Testis (tissue), 2 donors: Measurements from ENCODE around the gene GRIN1.

Experiments
- CTCF ChIP-seq, 3 experiments: fragments of 450-650 bp in 2 of 3; fragments of 200-600 bp in 1 of 3; sonication (generic) in 1 of 3; IDR thresholded peaks; one replicate each; pipeline ENCODE4 v1.5.1; 2016 to 2019; ENCODE audit warnings: antibody characterized with exemption in 3 of 3, mild to moderate bottlenecking in 2 of 3, moderate library complexity in 1 of 3
- POLR2A ChIP-seq: fragments of 450-650 bp; IDR thresholded peaks from one replicate; pipeline ENCODE4 v1.6.1; 2017; ENCODE audit warnings: antibody characterized with exemption, mild to moderate bottlenecking, moderate library complexity

DNA sequence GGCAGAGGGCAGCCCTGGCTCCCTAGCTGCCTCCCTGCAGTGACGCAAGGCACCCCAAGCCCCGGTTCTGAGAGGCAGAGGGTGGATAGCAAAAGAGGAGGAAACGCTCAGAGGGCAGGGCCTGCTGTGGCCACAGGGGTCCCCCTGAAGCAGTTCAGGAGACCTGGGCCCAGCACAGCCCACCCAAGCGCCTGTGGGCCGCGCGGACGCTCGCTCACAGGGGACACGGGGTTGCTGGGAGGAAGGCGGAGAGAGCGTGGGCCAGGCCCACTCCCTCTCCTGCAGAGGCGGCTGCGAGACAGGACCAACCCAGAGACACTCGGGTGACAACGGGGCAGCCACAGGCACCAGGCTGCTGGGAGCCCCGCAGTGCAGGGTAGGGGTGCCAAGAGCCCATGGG is 40.8 kb downstream of the GRIN1 start:
- no peak for TF ChIP-seq CTCF (IDR thresholded peaks at IDR 0.05)
- no peak for TF ChIP-seq POLR2A
